ENCODE measurements around the gene DAB2IP.

- TF ChIP-seq CTCF (IDR thresholded peaks at IDR 0.05) (no peak), POLR2A (IDR thresholded peaks at IDR 0.05) (no peak), POLR2AphosphoS5 (IDR thresholded peaks at IDR 0.05) (no peak), EP300 (IDR thresholded peaks at IDR 0.05) (no peak)
These were observed 12.4 kb upstream of the DAB2IP start for GRCh38 chr9:121638901-121639592.

Measured in stomach (tissue), 4 donors.